Left kidney (tissue), 8 donors: ENCODE data around the gene GPBP1. TPM values are rescaled to one million over a fixed set of nuclear protein-coding genes. Genes with fewer than 3 reads are reported as not detected.
A peak's percentile ranks its signal among the peaks of the same experiment; 100 is the strongest.
"Not testable (repeated sequence)": the region's sequence is repeated elsewhere in the genome, so short reads cannot be mapped to it uniquely, and the experiment has no call there.

ENCODE experiments used
- DNase-seq: peaks from one replicate; pipeline ENCODE4 v3.0.0-alpha.2; 2013
- long read RNA-seq, 8 donors: transcript quantifications; one replicate each; lab custom pipeline, GENCODE V29; 2026
- polyA plus RNA-seq: library from polyadenylated mRNA; unstranded; fragments of 120-200 nt; gene quantifications from one replicate; pipeline ENCODE4 v1.2.1, GENCODE V29; 2013; ENCODE audit not compliant: insufficient read length

GPBP1 gene
- 196 TPM for polyA plus RNA-seq
- long read RNA-seq, donor 1, full-length matches to known transcripts, result 12 of 31 reads
- long read RNA-seq, donor 1, partial matches to known transcripts, result 19 of 31 reads
- long read RNA-seq, donor 1, other reads (novel, unspliced or antisense), result 0 of 31 reads
- long read RNA-seq, donor 2, full-length matches to known transcripts, result 12 of 27 reads
- long read RNA-seq, donor 2, partial matches to known transcripts, result 15 of 27 reads
- long read RNA-seq, donor 2, other reads (novel, unspliced or antisense), result 0 of 27 reads
- long read RNA-seq, donor 3, partial matches to known transcripts, result 13 of 17 reads
- long read RNA-seq, donor 3, other reads (novel, unspliced or antisense), result 0 of 17 reads
- long read RNA-seq, donor 4, partial matches to known transcripts, result 7 of 7 reads
- long read RNA-seq, donor 4, other reads (novel, unspliced or antisense), result 0 of 7 reads
- long read RNA-seq, donor 5, full-length matches to known transcripts, result 8 of 27 reads
- long read RNA-seq, donor 5, partial matches to known transcripts, result 19 of 27 reads
- long read RNA-seq, donor 5, other reads (novel, unspliced or antisense), result 0 of 27 reads
- long read RNA-seq, donor 6, full-length matches to known transcripts, result 6 of 32 reads
- long read RNA-seq, donor 6, partial matches to known transcripts, result 26 of 32 reads
- long read RNA-seq, donor 6, other reads (novel, unspliced or antisense), result 0 of 32 reads
- long read RNA-seq, donor 7, full-length matches to known transcripts, result 10 of 47 reads
- long read RNA-seq, donor 7, partial matches to known transcripts, result 37 of 47 reads
- long read RNA-seq, donor 7, other reads (novel, unspliced or antisense), result 0 of 47 reads
- long read RNA-seq, donor 8, full-length matches to known transcripts, result 8 of 8 reads
- long read RNA-seq, donor 8, partial matches to known transcripts, result 0 of 8 reads
- long read RNA-seq, donor 8, other reads (novel, unspliced or antisense), result 0 of 8 reads

- peak; percentile 99 for DNase-seq
Measured at GRCh38 chr5:57173319-57174127, at the start of gene GPBP1. TSS of gene GPBP1 (plus strand) at chr5:57174059. CDS start at chr5:57214131, 40,072 bp downstream.

- no peak for DNase-seq
Measured at GRCh38 chr5:57128325-57128724, 45.5 kb upstream of the GPBP1 start.

- DNase-seq, result no peak
Measured at GRCh38 chr5:57133574-57133973, 40.3 kb upstream of the GPBP1 start.

GRCh38 chr5:57137401-57137800, 36.5 kb upstream of the GPBP1 start:
- DNase-seq, result no peak

- no peak for DNase-seq
Measured at GRCh38 chr5:57152316-57152715, 21.5 kb upstream of the GPBP1 start.

GRCh38 chr5:57155033-57155432, 18.8 kb upstream of the GPBP1 start:
- no peak for DNase-seq

GRCh38 chr5:57157131-57157530, 16.7 kb upstream of the GPBP1 start:
- no peak for DNase-seq

- DNase-seq, result no peak
Measured at GRCh38 chr5:57157666-57158065, 16.2 kb upstream of the GPBP1 start.

- DNase-seq, result no peak
Measured at GRCh38 chr5:57163553-57164006, 10.3 kb upstream of the GPBP1 start.

- DNase-seq, result no peak
Measured at GRCh38 chr5:57164124-57164523, 9.7 kb upstream of the GPBP1 start.

- not testable (repeated sequence) for DNase-seq
Measured at GRCh38 chr5:57165171-57165570, 8.7 kb upstream of the GPBP1 start.

GRCh38 chr5:57166276-57166675, 7.6 kb upstream of the GPBP1 start:
- DNase-seq, result no peak

GRCh38 chr5:57167201-57167600, 6.7 kb upstream of the GPBP1 start:
- DNase-seq, result no peak

- not testable (repeated sequence) for DNase-seq
Measured at GRCh38 chr5:57170116-57170515, 3.7 kb upstream of the GPBP1 start.

GRCh38 chr5:57171816-57172465, 1.9 kb upstream of the GPBP1 start:
- no peak for DNase-seq

GRCh38 chr5:57172466-57173318, 1.2 kb upstream of the GPBP1 start:
- peak; percentile 19 for DNase-seq

GRCh38 chr5:57174128-57174889, 450 bp downstream of the GPBP1 start:
- peak; percentile 39 for DNase-seq

- peak; percentile 33 for DNase-seq
Measured at GRCh38 chr5:57174890-57175510, 1.1 kb downstream of the GPBP1 start.
